Measurements from ENCODE around the gene RBMS1. TPM values are rescaled to one million over a fixed set of nuclear protein-coding genes. Genes with fewer than 3 reads are reported as not detected.
"Not testable (repeated sequence)": the region's sequence is repeated elsewhere in the genome, so short reads cannot be mapped to it uniquely, and the experiment has no call there.

The RBMS1 gene
- total RNA-seq, 1 donor from 2014 or later: 9.3 TPM

- DNase-seq (ENCODE audit: low spot score): no peak
- ATAC-seq: no peak
Measured at GRCh38 chr2:160472839-160473251, 20.8 kb downstream of the RBMS1 start.

- DNase-seq (ENCODE audit: low spot score) (no peak), ATAC-seq (no peak)
Measured at GRCh38 chr2:160471950-160472349, 21.7 kb downstream of the RBMS1 start.

GRCh38 chr2:160469621-160470204 is 23.9 kb downstream of the RBMS1 start:
- ATAC-seq (no peak), DNase-seq (ENCODE audit: low spot score) (no peak)

- ATAC-seq (no peak), DNase-seq (ENCODE audit: low spot score) (no peak)
Measured at GRCh38 chr2:160469164-160469563, 24.4 kb downstream of the RBMS1 start.

GRCh38 chr2:160467086-160467485 is 26.5 kb downstream of the RBMS1 start:
- ATAC-seq (no peak), DNase-seq (ENCODE audit: low spot score) (no peak)

GRCh38 chr2:160465406-160465805 is 28.2 kb downstream of the RBMS1 start:
- DNase-seq (ENCODE audit: low spot score) (no peak), ATAC-seq (peak; percentile 42)

GRCh38 chr2:160465002-160465401 is 28.6 kb downstream of the RBMS1 start:
- DNase-seq (ENCODE audit: low spot score) (no peak), ATAC-seq (no peak)

- no peak for ATAC-seq
Measured at GRCh38 chr2:160464017-160464416, 29.6 kb downstream of the RBMS1 start.

GRCh38 chr2:160463245-160463644 is 30.4 kb downstream of the RBMS1 start:
- DNase-seq (ENCODE audit: low spot score) (no peak), ATAC-seq (no peak)

More at GRCh38 chr2:160464017-160464416, 29.6 kb downstream of the RBMS1 start:
- no peak for DNase-seq (ENCODE audit: low spot score)

- peak; percentile 66 for DNase-seq (ENCODE audit: low spot score)
- peak; percentile 84 for ATAC-seq
Measured at GRCh38 chr2:160460333-160460731, 33.3 kb downstream of the RBMS1 start.

GRCh38 chr2:160459538-160460332 is 33.9 kb downstream of the RBMS1 start:
- peak; percentile 47 for ATAC-seq

GRCh38 chr2:160458718-160459453 is 34.7 kb downstream of the RBMS1 start:
- DNase-seq (ENCODE audit: low spot score): no peak
- ATAC-seq: no peak

More at GRCh38 chr2:160459538-160460332, 33.9 kb downstream of the RBMS1 start:
- no peak for DNase-seq (ENCODE audit: low spot score)

GRCh38 chr2:160457588-160457987 is 36.0 kb downstream of the RBMS1 start:
- ATAC-seq: no peak
- no peak for DNase-seq (ENCODE audit: low spot score)

GRCh38 chr2:160454070-160454797 is 39.4 kb downstream of the RBMS1 start:
- DNase-seq (ENCODE audit: low spot score): no peak
- ATAC-seq: peak; percentile 51

- no peak for ATAC-seq
- DNase-seq (ENCODE audit: low spot score): no peak
Measured at GRCh38 chr2:160453111-160453820, 40.3 kb downstream of the RBMS1 start.

GRCh38 chr2:160450486-160450885 is 43.1 kb downstream of the RBMS1 start:
- DNase-seq (ENCODE audit: low spot score) (no peak), ATAC-seq (peak; percentile 19)

GRCh38 chr2:160448821-160449220 is 44.8 kb downstream of the RBMS1 start:
- ATAC-seq: not testable (repeated sequence)

GRCh38 chr2:160445673-160446072 is 47.9 kb downstream of the RBMS1 start:
- ATAC-seq (no peak), DNase-seq (ENCODE audit: low spot score) (no peak)

More at GRCh38 chr2:160448821-160449220, 44.8 kb downstream of the RBMS1 start:
- not testable (repeated sequence) for DNase-seq (ENCODE audit: low spot score)

- no peak for ATAC-seq
- DNase-seq (ENCODE audit: low spot score): no peak
Measured at GRCh38 chr2:160442603-160443002, 51.0 kb downstream of the RBMS1 start.

GRCh38 chr2:160440888-160441287 is 52.7 kb downstream of the RBMS1 start:
- ATAC-seq (no peak), DNase-seq (ENCODE audit: low spot score) (no peak)
